PC-3 (cell line): ENCODE results near the gene CELA1. TPM values are rescaled to one million over a fixed set of nuclear protein-coding genes. Genes with fewer than 3 reads are reported as not detected.

ENCODE experiments used
- ATAC-seq: fragments of 200-7000 bp; cut with Tn5 transposase; 2 replicates; pipeline ENCODE4 v1.9.1; 2020; ENCODE audit warnings: mild to moderate bottlenecking, moderate library complexity
- BruUV-seq: library from RNA; stranded (reverse); fragments of 400-500 nt; replicated peaks from 2 replicates; lab custom pipeline; 2021; lab: Mats Ljungman, UMichigan
- CTCF ChIA-PET: fragments of 300-600 bp; sonication (Branson Sonifier 250); formaldehyde crosslinking; loops from one replicate; lab custom pipeline; 2022; ENCODE audit warnings: antibody characterized with exemption; lab: Charles Lee
- POLR2A ChIA-PET: fragments of 300-600 bp; sonication (Branson Sonifier 250); formaldehyde crosslinking; loops from one replicate; lab custom pipeline; 2022; ENCODE audit warnings: antibody characterized with exemption; ENCODE audit not compliant: unreplicated experiment; lab: Charles Lee
- DNase-seq: peaks from one replicate; pipeline ENCODE4 v3.0.0-alpha.2; 2015
- H2AFZ ChIP-seq: fragments of 300-600 bp; sonication (generic); 2 replicates; pipeline ENCODE4 v1.6.0; 2016; ENCODE audit warnings: antibody characterized with exemption, low read length
- H3F3A ChIP-seq: fragments of 300-600 bp; sonication (generic); one replicate; pipeline ENCODE4 v1.6.0; 2017; ENCODE audit warnings: antibody characterized with exemption, low read length, control low read depth, mild to moderate bottlenecking; ENCODE audit not compliant: unreplicated experiment
- H3K27ac ChIP-seq: fragments of 300-600 bp; sonication (generic); 2 replicates; pipeline ENCODE4 v1.5.1; 2016; ENCODE audit warnings: mild to moderate bottlenecking, low read length
- H3K27me3 ChIP-seq: fragments of 300-600 bp; sonication (generic); 2 replicates; pipeline ENCODE4 v1.6.1; 2016; ENCODE audit warnings: low read length, mixed read lengths
- H3K36me3 ChIP-seq: fragments of 300-600 bp; sonication (generic); 2 replicates; pipeline ENCODE4 v1.6.1; 2016; ENCODE audit warnings: low read depth, mixed run types, low read length, mixed read lengths
- H3K4me1 ChIP-seq: fragments of 300-600 bp; sonication (generic); 2 replicates; pipeline ENCODE4 v1.5.1; 2016; ENCODE audit warnings: low read length; ENCODE audit not compliant: insufficient read depth
- H3K4me2 ChIP-seq: fragments of 300-600 bp; sonication (generic); 2 replicates; pipeline ENCODE4 v1.6.0; 2016; ENCODE audit warnings: low read length
- H3K4me3 ChIP-seq: fragments of 300-600 bp; sonication (generic); 2 replicates; pipeline ENCODE4 v1.5.1; 2016; ENCODE audit warnings: mild to moderate bottlenecking, low read length, mixed read lengths
- H3K79me2 ChIP-seq: fragments of 300-600 bp; sonication (generic); 2 replicates; pipeline ENCODE4 v1.6.1; 2017; ENCODE audit warnings: low read length, mixed read lengths
- H3K9ac ChIP-seq: fragments of 300-600 bp; sonication (generic); 2 replicates; pipeline ENCODE4 v1.6.0; 2016; ENCODE audit warnings: mild to moderate bottlenecking, low read length
- H3K9me2 ChIP-seq: fragments of 300-600 bp; sonication (generic); replicated peaks from 2 replicates; pipeline ENCODE4 v1.6.1; 2016; ENCODE audit warnings: mixed run types, low read length, mixed read lengths
- H3K9me3 ChIP-seq: fragments of 300-600 bp; sonication (generic); 2 replicates; pipeline ENCODE4 v1.6.1; 2016; ENCODE audit warnings: low read length, mixed read lengths
- H4K20me1 ChIP-seq: fragments of 300-600 bp; sonication (generic); 2 replicates; pipeline ENCODE4 v1.6.1; 2016; ENCODE audit warnings: low read length, mixed read lengths
- CTCF ChIP-seq: fragments of 300-600 bp; sonication (generic); conservative IDR thresholded peaks from 2 replicates; pipeline ENCODE4 v1.5.1; 2017; ENCODE audit warnings: antibody characterized with exemption, low read depth, mild to moderate bottlenecking, low read length
- EZH2 ChIP-seq: fragments of 300-600 bp; sonication (generic); IDR thresholded peaks from one replicate; pipeline ENCODE4 v1.6.1; 2017; ENCODE audit warnings: antibody characterized with exemption, mild to moderate bottlenecking, low read length; ENCODE audit not compliant: unreplicated experiment
- EZH2phosphoT487 ChIP-seq: fragments of 300-600 bp; sonication (generic); IDR thresholded peaks from 2 replicates; pipeline ENCODE4 v1.6.1; 2018; ENCODE audit warnings: mild to moderate bottlenecking, antibody characterized with exemption, low read length, borderline replicate concordance
- intact Hi-C: fragments of 100-400 bp; cut with micrococcal nuclease; formaldehyde crosslinking; loops from 2 replicates; pipeline ENCODE4 v1.9.0; 2023
- total RNA-seq: library from RNA; depleted of rRNA; stranded (reverse); fragments of >200 nt; gene quantifications from 2 replicates; pipeline ENCODE4 v1.2.3, GENCODE V29; 2014

The CELA1 gene
- total RNA-seq, 1 experiment from 2014 or later = not detected

- Histone ChIP-seq H3K27me3 (no peaks in the 10 kb centered on the region), H4K20me1 (no peaks in the 10 kb centered on the region), H3F3A (no peaks in the 10 kb centered on the region), H3K4me2 (no peak overlapping the region), H3K4me3 (no peak overlapping the region), H3K36me3 (no peaks in the 10 kb centered on the region), H3K79me2 (no peaks in the 10 kb centered on the region), H3K4me1 (peaks cover 17% of the 10 kb centered on the region), H3K9ac (no peak overlapping the region), H3K9me3 (no peaks in the 10 kb centered on the region), H2AFZ (no peak overlapping the region), H3K9me2 (no peaks in the 10 kb centered on the region), H3K27ac (no peak overlapping the region)
- ChIA-PET POLR2A (no interaction called here), CTCF (no interaction called here)
- TF ChIP-seq CTCF (no peak), EZH2phosphoT487 (no peak), EZH2 (no peak)
- DNase-seq (no peak), ATAC-seq (no peak)
- no TSS peak for BruUV-seq
- intact Hi-C loops = no loop called here
Observed at GRCh38 chr12:51322452-51322851, 24.0 kb downstream of the CELA1 start.

GRCh38 chr12:51321882-51322281, 24.6 kb downstream of the CELA1 start:
- peak; percentile 19 for DNase-seq
- Histone ChIP-seq H3K4me1 (peaks cover 13% of the 10 kb centered on the region), H3K9me3 (no peaks in the 10 kb centered on the region), H3F3A (no peaks in the 10 kb centered on the region), H4K20me1 (no peaks in the 10 kb centered on the region), H3K79me2 (no peaks in the 10 kb centered on the region), H3K9ac (no peak overlapping the region), H3K4me2 (no peak overlapping the region), H3K4me3 (no peak overlapping the region), H2AFZ (no peak overlapping the region), H3K27ac (no peak overlapping the region), H3K36me3 (no peaks in the 10 kb centered on the region), H3K27me3 (no peaks in the 10 kb centered on the region), H3K9me2 (no peaks in the 10 kb centered on the region)
- intact Hi-C loops = no loop called here
- TF ChIP-seq EZH2 (no peak), CTCF (no peak), EZH2phosphoT487 (no peak)
- ChIA-PET POLR2A (no interaction called here), CTCF (no interaction called here)
- no TSS peak for BruUV-seq
- ATAC-seq = no peak

GRCh38 chr12:51320695-51321320, 25.7 kb downstream of the CELA1 start:
- POLR2A ChIA-PET = interaction anchor here (0.6 to 1.1 kb wide), 2 partner anchors 12 to 50 kb away, joined by 4 to 10 read pairs; no protein-coding TSS in a partner anchor
- Histone ChIP-seq H2AFZ (no peak overlapping the region), H3K4me2 (no peak overlapping the region), H3K9me2 (no peaks in the 10 kb centered on the region), H3K9me3 (no peaks in the 10 kb centered on the region), H3K79me2 (no peaks in the 10 kb centered on the region), H3K4me3 (no peak overlapping the region), H3F3A (no peaks in the 10 kb centered on the region), H3K9ac (no peak overlapping the region), H3K4me1 (peaks cover 9% of the 10 kb centered on the region), H4K20me1 (no peaks in the 10 kb centered on the region), H3K36me3 (no peaks in the 10 kb centered on the region), H3K27ac (no peak overlapping the region), H3K27me3 (no peaks in the 10 kb centered on the region)
- CTCF ChIA-PET = interaction anchor here (0.5 kb wide), 1 partner anchor 13 kb away, joined by 4 read pairs; no protein-coding TSS in a partner anchor
- DNase-seq (no peak), ATAC-seq (no peak)
- intact Hi-C loops = no loop called here
- BruUV-seq = no TSS peak
- TF ChIP-seq EZH2phosphoT487 (no peak), CTCF (no peak), EZH2 (no peak)
